DLD1 (cell line): ENCODE measurements around the gene EIF4G3.
"Not testable (repeated sequence)": the region's sequence is repeated elsewhere in the genome, so short reads cannot be mapped to it uniquely, and the experiment has no call there.

Source experiments
- in situ Hi-C: cut with HindIII; loops from 2 replicates; pipeline ENCODE4 v1.10.0; 2017; ENCODE audit warnings: low sequenced_read_pairs

The EIF4G3 gene

GRCh38 chr1:21069549-21069948, 107.1 kb downstream of the EIF4G3 start:
- in situ Hi-C loops, result no loop called here

DNA sequence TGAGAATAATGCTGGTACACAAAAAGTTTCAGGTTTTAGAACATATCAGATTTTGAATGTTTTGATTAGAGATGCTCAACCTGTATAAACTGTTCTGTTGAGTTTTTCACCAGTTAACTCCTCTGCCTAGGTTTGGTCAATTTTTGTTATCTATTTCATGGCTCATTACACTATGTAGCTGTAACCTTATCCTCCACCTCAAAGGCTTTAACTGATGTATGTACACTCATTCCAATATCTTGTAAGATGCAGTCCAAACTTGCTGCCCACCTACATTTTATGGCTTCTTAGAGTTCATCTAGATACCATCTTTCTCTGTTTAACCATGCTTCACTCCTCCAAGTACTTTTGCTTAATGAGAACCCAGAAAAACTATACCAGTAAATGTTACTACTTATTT, 107.8 kb downstream of the EIF4G3 start:
- in situ Hi-C loops, result no loop called here

GRCh38 chr1:21067551-21068227, 109.0 kb downstream of the EIF4G3 start:
- in situ Hi-C loops, result no loop called here

DNA sequence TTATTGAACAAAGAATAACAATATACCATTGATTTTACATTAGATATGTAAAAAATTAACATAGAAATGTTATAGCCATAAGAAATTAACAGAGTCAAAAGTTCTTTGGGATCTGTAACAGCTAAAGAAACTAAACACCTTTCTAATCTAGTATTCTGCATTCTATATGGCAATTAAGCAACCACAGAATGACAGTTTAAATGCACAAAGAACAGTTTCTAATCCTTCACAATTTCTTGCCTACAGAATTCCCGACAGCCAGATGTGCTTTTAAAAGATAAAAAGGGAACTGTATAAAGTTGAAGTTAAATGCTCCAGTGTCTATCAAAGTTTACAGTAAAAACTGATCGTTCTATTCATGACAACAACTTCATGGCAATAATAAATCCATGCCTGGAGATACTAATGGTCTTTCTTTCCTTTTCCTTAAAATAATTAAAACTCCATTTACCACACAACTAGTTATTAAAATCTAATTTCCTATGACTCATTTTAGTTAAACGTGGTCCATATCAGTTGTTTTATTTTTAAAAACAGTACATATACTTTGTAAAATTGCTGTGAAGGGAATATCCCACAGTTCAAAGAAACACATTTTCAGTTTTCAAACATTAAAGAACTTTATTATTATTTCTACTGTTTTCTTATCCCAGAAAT, 110.2 kb downstream of the EIF4G3 start:
- in situ Hi-C loops, result no loop called here

DNA sequence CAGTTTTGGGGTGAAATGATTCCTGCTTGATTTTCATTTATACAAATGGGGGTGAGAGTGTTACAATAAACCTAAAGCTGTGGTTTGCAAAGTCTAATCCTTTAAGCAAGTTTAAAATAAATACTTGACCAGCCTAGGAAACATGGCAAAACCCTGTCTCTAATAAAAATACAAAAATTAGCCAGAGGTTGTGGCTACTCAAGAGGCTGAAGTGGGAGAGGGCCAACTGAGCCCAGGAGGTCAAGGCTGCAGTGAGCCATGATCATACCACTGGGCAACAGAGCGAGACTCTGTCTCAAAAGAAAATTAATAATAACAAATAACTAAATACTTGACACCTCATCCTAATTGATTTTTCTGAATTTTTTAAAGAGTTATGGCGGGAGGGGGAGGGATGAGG, 110.8 kb downstream of the EIF4G3 start:
- in situ Hi-C loops, result no loop called here

GRCh38 chr1:21064057-21064456, 112.6 kb downstream of the EIF4G3 start:
- in situ Hi-C loops, result no loop called here

DNA sequence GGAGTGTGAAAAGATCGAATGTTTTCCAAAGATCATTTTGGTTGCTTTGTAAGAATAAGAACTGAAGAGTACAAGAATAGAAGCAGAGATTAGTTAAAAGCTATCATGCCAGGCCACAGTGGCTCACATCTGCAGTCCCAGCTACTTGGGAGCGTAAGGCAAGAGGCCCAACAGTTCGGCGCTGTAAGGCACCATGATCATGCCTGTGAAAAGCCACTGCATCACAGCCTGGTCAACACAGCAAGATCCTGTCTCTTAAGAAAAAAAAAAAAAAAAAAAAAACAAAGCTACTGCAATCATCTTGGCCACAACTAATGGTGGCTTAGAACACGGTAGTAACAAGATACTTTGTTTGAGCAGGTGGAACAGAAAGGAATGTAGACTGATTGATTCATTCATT, 116.2 kb downstream of the EIF4G3 start:
- in situ Hi-C loops, result no loop called here

DNA sequence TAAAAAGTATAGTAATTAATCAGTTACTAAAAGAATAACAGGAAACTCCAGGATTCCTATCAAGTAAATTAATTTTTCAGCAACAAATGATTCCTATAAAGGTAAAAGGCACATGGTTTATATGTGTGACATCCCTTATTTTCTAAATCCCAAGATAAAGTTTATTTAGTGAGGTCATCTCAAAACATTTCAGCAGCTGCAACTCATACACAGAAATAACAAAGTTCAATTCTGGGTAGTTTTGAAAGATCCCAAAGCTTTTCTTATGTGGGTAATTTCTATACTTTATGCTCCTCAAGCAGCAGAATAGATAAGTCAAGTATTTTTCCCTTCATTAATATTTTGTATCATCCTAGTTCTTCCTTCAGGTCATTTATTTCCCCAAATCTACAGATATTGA, 117.7 kb downstream of the EIF4G3 start:
- in situ Hi-C loops, result no loop called here

GRCh38 chr1:21058035-21058793, 118.5 kb downstream of the EIF4G3 start:
- in situ Hi-C loops, result no loop called here

DNA sequence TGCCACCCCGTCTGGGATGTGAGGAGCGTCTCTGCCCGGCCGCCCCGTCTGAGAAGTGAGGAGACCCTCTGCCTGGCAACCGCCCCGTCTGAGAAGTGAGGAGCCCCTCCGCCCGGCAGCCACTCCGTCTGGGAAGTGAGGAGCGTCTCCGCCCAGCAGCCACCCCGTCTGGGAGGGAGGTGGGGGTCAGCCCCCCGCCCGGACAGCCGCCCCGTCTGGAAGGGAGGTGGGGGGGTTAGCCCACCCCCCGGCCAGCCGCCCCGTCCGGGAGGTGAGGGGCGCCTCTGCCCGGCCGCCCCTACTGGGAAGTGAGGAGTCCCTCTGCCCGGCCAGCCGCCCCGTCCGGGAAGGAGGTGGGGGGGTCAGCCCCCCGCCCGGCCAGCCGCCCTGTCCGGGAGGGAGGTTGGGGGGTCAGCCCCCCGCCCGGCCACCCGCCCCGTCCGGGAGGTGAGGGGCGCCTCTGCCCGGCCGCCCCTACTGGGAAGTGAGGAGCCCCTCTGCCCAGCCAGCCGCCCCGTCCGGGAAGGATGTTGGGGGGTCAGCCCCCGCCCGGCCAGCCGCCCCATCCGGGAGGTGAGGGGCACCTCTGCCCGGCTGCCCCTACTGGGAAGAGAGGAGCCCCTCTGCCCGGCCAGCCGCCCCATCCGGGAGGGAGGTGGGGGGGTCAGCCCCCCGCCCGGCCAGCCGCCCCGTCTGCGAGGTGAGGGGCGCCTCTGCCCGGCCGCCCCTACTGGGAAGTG, 123.3 kb downstream of the EIF4G3 start:
- in situ Hi-C loops, result not testable (repeated sequence)

GRCh38 chr1:21052034-21052433, 124.7 kb downstream of the EIF4G3 start:
- in situ Hi-C loops, result no loop called here

DNA sequence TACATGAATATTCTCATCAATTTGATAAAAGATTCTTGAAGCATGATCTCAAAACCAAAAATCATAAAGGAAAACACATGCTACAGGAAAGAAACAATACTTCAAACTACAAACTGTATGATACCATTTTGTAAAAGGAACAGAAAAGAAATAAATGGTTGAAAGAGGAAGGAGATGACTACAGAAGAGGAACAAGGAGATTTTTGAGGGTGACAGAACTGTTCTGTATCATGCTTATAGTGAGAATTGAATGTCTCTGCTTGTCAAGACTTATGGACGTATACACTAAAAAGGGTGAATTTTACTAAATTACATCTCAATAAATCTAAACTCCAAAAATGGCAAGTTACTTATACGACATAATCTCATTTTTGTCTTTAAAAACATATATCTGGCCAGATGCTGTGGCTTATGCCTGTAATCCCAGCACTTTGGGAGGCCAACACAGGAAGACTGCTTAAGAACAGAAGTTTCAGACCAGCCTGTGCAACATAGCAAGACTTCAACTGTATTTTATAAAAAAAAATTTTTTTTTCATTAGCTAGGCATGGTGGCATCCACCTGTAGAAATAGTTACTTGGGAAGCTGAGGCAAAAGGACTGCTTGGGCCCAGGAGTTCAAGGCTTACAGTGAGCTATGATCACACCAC, 125.4 kb downstream of the EIF4G3 start:
- in situ Hi-C loops, result no loop called here

- in situ Hi-C loops, result no loop called here
Observed at GRCh38 chr1:21050031-21050430, 126.7 kb downstream of the EIF4G3 start.

GRCh38 chr1:21048462-21048861, 128.2 kb downstream of the EIF4G3 start:
- in situ Hi-C loops, result no loop called here

DNA sequence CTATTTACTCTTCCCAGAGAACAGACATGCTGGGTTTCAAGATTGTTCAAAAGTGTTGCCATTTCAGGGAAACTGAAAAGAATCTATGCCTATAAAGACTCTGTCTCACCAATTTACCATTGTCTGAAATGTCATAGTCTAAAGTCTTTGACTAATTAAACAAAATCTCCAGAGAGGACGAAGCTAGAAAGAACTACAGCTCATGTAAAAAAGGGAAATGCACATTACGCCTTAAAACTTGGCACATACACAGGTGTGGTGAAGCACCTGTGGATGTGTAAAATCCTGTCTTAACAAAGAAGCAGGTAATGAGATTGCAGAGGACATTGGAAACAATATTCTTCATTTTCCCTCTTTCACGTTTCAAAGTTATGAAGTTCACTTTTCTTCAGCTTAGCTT, 130.6 kb downstream of the EIF4G3 start:
- in situ Hi-C loops, result no loop called here

DNA sequence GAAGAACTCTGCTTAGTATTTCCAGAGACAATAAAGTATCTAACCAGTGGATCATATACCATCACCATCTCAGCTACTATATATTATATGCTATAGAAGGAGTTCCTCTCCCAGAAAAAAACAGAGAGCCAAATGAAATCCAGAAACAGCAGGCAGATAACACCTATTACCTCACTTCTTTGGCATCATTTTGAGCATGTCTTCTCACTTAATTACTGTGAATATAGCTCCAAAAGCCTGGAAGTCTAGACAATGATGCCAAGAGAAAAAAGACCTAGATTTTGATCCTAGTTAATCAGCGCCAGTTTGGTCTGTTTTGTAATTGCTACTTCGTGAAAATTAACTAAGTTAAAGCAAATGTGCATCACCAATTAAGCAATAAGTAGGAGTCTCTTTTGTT, 131.3 kb downstream of the EIF4G3 start:
- in situ Hi-C loops, result no loop called here

- in situ Hi-C loops, result no loop called here
Observed at GRCh38 chr1:21042929-21043605, 133.6 kb downstream of the EIF4G3 start.

DNA sequence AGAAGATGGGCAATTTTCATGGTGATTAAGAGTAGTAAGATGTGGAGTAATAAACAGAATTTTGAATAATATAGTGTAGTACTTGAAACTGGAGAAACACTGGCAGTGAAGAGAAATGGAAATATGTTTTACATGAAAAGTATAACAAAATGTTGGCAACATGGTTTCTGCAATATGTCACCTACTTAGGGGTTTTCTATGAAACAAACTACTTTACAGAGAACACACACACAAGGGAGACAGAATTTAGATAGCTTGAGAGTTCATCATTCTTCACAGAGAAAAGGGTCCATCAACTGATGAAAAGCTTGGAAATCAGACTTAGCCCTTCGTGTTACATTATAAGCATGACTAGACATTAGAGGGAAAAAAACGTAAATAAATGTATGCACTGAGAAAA, 135.2 kb downstream of the EIF4G3 start:
- in situ Hi-C loops, result no loop called here

DNA sequence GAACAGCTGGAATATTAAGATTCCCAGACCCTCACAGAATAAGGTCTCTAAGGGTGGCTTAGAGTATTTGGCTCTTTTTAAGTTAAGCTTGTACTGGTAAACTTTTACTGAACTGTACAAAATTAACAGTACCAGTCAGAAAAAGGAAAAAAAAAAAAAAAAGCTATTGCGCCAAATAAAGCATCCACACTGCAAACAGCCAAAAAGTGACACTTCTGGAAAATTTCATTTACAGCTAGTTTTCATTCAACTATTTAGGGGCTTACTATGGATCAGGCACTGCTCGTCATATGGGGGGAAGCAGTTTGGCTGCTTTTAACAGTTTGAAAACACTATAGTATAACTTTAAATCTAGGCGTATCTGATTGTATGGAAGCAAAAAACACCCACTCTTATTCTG, 139.6 kb downstream of the EIF4G3 start:
- in situ Hi-C loops, result no loop called here

DNA sequence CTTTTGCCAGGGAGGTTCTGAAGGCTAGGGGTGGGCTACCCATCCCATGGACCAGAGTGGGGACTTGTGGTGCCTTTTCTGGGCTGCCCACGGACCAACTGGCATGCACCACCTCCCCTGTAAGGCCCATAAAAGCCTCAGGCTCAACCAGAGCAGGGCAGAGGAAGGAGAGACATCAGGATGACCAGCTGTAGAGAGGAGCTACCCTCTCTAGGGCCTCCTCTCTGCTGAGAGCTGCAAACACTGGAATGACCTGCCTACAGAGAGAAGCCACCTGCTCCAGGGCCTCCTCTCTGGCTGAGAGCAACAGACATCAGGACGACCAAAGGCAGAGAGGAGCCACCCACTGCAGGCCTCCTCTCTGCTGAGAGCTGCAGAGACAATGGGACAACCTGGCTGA, 140.9 kb downstream of the EIF4G3 start:
- in situ Hi-C loops, result no loop called here
